Vagina (tissue), 2 donors: ENCODE measurements around the gene SIX4.

ENCODE experiments used
- POLR2A ChIP-seq, 2 donors: fragments of 450-650 bp; IDR thresholded peaks; one replicate each; pipeline ENCODE4 v1.6.1; 2017; ENCODE audit warnings: antibody characterized with exemption in 2 of 2, mild to moderate bottlenecking in 2 of 2, moderate library complexity in 2 of 2
- POLR2AphosphoS5 ChIP-seq, 2 donors: sonication (generic); formaldehyde crosslinking; IDR thresholded peaks; one replicate each; pipeline ENCODE4 v1.9.0; 2017; ENCODE audit warnings: antibody characterized with exemption in 2 of 2, mild to moderate bottlenecking in 2 of 2, low read depth in 1 of 2; ENCODE audit not compliant: insufficient read depth in 1 of 2

DNA sequence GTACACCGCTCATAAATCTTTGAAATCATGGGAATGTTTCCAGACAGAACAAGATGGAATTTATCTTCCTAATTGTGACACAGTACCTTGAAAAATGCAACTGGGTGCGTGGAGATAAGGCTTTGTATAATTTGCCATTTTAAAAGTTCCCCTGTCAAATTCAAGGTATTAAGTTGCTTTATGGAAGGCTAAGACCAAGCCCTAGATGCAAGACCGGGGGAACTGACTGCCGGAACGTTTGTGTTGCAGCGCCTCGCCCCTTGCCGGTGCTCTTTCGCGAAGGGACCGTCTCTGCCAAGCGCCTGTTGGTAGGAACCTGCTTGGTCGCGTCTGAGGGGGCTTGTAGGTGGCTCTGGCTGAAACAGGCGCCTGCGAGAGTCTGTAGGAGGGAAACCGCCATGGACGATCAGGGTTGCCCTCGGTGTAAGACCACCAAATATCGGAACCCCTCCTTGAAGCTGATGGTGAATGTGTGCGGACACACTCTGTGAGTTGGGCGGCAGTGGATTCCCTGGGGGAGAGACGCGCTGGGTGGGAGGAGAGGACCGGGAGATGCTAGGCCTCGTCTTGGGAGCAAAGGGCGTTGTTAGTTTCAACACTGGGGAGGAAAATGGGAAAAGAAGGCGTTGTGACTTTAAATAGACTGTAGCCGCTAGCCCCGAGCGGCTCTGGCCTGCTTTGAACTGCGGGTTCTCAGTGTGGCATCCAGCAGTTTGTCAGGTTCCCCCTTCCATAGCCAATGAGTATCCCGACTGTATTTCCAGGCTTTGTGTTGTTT, 10.5 kb upstream of the SIX4 start, which contains the start of gene MNAT1:
- TF ChIP-seq POLR2A (IDR thresholded peaks at IDR 0.05) = no peak
- TF ChIP-seq POLR2AphosphoS5 (IDR thresholded peaks at IDR 0.05; ENCODE audit: insufficient read depth in 1 of 2, low read depth in 1 of 2) = peak; percentile 49 to 61
